ENCODE measurements around the gene KCNV2.

DNA sequence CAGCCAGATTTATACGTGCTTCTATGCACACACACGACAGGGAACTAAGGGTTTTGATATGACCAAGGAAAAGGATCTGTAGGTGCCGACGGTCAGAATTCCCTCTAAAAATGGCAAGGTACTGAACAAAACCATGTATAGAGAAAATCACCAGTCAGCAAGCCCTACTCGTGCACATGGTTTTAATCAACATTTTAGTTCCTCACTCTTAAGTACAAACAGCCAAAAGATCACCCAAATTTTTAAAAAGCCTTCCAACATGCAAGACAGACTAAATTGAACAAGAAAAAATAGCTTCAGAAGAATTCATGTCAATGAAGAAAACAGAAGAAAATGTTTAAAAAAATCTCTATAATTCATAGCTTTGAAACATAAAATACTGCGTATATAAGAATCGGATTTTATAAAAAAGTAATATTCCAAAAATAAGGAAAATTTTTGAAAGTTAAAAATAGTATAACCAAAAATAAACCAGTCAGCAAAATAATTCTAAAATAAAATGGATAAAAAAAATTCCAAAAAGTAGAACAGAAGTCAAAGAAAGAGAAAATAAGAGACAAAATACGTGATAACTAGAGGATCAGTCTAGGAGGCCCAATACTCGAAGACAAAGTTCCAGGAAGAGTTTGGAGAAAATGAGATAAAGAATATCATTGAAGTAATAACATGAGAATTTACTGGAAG is 43.0 kb upstream of the KCNV2 start:
- TF ChIP-seq, protein P1, sequence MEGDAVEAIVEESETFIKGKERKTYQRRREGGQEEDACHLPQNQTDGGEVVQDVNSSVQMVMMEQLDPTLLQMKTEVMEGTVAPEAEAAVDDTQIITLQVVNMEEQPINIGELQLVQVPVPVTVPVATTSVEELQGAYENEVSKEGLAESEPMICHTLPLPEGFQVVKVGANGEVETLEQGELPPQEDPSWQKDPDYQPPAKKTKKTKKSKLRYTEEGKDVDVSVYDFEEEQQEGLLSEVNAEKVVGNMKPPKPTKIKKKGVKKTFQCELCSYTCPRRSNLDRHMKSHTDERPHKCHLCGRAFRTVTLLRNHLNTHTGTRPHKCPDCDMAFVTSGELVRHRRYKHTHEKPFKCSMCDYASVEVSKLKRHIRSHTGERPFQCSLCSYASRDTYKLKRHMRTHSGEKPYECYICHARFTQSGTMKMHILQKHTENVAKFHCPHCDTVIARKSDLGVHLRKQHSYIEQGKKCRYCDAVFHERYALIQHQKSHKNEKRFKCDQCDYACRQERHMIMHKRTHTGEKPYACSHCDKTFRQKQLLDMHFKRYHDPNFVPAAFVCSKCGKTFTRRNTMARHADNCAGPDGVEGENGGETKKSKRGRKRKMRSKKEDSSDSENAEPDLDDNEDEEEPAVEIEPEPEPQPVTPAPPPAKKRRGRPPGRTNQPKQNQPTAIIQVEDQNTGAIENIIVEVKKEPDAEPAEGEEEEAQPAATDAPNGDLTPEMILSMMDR (IDR thresholded peaks at IDR 0.05), result no peak
- no peak for TF ChIP-seq POLR2A (IDR thresholded peaks at IDR 0.05)
